ENCODE data around the gene PHF1. TPM values are rescaled to one million over a fixed set of nuclear protein-coding genes. Genes with fewer than 3 reads are reported as not detected.

Gene PHF1
- total and polyA plus RNA-seq, 2 of the 13 experiments (the other 11 are each of a cell fraction or from before 2014, with no cell fraction given): 25.4 to 61.9 TPM

DNA sequence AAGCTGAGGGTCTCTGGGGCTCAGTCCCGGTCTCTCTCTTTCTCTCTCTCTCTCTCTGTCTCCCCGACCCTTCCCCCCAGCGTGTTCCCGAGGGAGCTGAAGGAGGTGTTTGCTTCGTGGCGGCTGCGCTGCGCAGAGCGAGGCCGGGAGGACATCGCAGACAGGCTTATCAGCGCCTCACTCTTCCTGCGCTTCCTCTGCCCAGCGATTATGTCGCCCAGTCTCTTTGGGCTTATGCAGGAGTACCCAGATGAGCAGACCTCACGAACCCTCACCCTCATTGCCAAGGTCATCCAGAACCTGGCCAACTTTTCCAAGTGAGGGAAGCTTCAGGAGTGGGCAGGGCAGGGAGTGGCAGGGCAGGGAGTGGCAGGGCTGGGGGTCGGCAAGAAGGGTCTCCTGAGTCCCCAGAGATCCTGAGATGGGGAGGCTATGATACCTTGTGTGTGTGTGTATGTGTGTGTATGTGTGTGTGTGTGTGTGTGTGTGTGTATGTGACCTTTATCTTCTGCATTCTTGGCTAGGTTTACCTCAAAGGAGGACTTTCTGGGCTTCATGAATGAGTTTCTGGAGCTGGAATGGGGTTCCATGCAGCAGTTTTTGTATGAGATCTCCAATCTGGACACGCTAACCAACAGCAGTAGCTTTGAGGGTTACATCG is 30.0 kb downstream of the PHF1 start (continued):
- TF ChIP-seq, protein P1, sequence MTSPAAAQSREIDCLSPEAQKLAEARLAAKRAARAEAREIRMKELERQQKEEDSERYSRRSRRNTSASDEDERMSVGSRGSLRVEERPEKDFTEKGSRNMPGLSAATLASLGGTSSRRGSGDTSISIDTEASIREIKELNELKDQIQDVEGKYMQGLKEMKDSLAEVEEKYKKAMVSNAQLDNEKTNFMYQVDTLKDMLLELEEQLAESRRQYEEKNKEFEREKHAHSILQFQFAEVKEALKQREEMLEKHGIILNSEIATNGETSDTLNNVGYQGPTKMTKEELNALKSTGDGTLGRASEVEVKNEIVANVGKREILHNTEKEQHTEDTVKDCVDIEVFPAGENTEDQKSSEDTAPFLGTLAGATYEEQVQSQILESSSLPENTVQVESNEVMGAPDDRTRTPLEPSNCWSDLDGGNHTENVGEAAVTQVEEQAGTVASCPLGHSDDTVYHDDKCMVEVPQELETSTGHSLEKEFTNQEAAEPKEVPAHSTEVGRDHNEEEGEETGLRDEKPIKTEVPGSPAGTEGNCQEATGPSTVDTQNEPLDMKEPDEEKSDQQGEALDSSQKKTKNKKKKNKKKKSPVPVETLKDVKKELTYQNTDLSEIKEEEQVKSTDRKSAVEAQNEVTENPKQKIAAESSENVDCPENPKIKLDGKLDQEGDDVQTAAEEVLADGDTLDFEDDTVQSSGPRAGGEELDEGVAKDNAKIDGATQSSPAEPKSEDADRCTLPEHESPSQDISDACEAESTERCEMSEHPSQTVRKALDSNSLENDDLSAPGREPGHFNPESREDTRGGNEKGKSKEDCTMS (CRISPR knock-in tag; conservative IDR thresholded peaks at IDR 0.05): no peak
- TF ChIP-seq SRSF4 (IDR thresholded peaks at IDR 0.05; ENCODE audit: low read depth, low read length, poor library complexity, severe bottlenecking) (no peak), ZNF335 (CRISPR knock-in tag; IDR thresholded peaks at IDR 0.05) (no peak), ZNF615 (CRISPR knock-in tag; IDR thresholded peaks at IDR 0.05; ENCODE audit: borderline replicate concordance) (no peak), ZNF83 (CRISPR knock-in tag; IDR thresholded peaks at IDR 0.05; ENCODE audit: borderline replicate concordance) (no peak), ZKSCAN8 (CRISPR knock-in tag; IDR thresholded peaks at IDR 0.05; ENCODE audit: borderline replicate concordance) (no peak), CENPT (CRISPR knock-in tag; IDR thresholded peaks at IDR 0.05; ENCODE audit: low read depth) (no peak)
- TF ChIP-seq, protein P2, sequence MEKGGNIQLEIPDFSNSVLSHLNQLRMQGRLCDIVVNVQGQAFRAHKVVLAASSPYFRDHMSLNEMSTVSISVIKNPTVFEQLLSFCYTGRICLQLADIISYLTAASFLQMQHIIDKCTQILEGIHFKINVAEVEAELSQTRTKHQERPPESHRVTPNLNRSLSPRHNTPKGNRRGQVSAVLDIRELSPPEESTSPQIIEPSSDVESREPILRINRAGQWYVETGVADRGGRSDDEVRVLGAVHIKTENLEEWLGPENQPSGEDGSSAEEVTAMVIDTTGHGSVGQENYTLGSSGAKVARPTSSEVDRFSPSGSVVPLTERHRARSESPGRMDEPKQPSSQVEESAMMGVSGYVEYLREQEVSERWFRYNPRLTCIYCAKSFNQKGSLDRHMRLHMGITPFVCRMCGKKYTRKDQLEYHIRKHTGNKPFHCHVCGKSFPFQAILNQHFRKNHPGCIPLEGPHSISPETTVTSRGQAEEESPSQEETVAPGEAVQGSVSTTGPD (CRISPR knock-in tag; IDR thresholded peaks at IDR 0.05): no peak

DNA sequence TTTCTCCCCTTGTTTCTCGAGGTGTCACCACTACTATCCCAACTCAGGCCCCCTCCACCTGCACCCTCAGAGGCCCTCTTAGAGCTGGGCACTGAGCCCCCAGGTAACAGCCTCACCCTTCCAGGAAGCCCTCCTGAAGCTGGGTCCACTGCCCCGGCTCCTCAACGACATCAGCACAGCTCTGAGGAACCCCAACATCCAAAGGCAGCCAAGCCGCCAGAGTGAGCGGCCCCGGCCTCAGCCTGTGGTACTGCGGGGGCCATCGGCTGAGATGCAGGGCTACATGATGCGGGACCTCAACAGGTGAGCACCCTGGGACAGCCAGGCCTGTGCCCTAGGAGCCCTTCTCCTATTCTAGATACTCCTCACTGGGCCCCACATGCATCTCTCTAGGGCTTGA is 30.6 kb downstream of the PHF1 start:
- Histone ChIP-seq H3K36me3 (replicated peaks in 1 of 2; ENCODE audit: control insufficient read depth in 1 of 2, insufficient read depth in 2 of 2, low read length in 2 of 2) (peaks cover 0 to 2% of the 10 kb centered on the region in 2 experiments; a peak in 1 of 5 replicates), H4K20me1 (ENCODE audit: insufficient read depth, low read length) (no peaks in the 10 kb centered on the region), H3K4me3 (replicated peaks in 1 of 3; ENCODE audit: insufficient read depth in 1 of 3, low read depth in 2 of 3, low read length in 3 of 3) (no peak overlapping the region), H3K9ac (ENCODE audit: insufficient read depth, low read depth, low read length) (no peak overlapping the region), H3K4me1 (ENCODE audit: insufficient read depth, low read length) (no peaks in the 10 kb centered on the region), H3K9me3 (ENCODE audit: low read length) (no peaks in the 10 kb centered on the region), H3K27me3 (ENCODE audit: control insufficient read depth in 1 of 2, insufficient read depth in 2 of 2, low read length in 2 of 2) (no peaks in the 10 kb centered on the region), H3K79me2 (ENCODE audit: insufficient read depth, low read length) (no peaks in the 10 kb centered on the region), H2AFZ (ENCODE audit: low read length) (no peak overlapping the region), H3K4me2 (ENCODE audit: low read depth, low read length) (no peak overlapping the region), H3K27ac (ENCODE audit: extremely low read length, insufficient read depth, low read length) (no peak overlapping the region)
- POLR2A ChIA-PET: interaction anchor here (1.1 kb wide), 1 partner anchor 13 kb away, joined by 5 read pairs; the partner anchor contains the start of gene ZBTB9
- 83% methylated on average over 9 of the region's 9 CpGs for WGBS (ENCODE audit: low lambda C conversion rate)
- ATAC-seq (no peak), DNase-seq (ENCODE audit: low spot score) (no peak), FAIRE-seq (no peak)
- in situ Hi-C loops (cut with HindIII; ENCODE audit: extremely low pct_ligation_motif_present, low pct_unique_long_range_greater_than_20kb): no loop called here
- no TSS peak for BruUV-seq (replicated peaks)
- CTCF ChIA-PET (ENCODE audit: low intra/inter-chr PET ratio, low total read pairs): no interaction called here
- intact Hi-C loops (cut with micrococcal nuclease; ENCODE audit: unreplicated experiment): no loop called here
- TF ChIP-seq, protein P3, sequence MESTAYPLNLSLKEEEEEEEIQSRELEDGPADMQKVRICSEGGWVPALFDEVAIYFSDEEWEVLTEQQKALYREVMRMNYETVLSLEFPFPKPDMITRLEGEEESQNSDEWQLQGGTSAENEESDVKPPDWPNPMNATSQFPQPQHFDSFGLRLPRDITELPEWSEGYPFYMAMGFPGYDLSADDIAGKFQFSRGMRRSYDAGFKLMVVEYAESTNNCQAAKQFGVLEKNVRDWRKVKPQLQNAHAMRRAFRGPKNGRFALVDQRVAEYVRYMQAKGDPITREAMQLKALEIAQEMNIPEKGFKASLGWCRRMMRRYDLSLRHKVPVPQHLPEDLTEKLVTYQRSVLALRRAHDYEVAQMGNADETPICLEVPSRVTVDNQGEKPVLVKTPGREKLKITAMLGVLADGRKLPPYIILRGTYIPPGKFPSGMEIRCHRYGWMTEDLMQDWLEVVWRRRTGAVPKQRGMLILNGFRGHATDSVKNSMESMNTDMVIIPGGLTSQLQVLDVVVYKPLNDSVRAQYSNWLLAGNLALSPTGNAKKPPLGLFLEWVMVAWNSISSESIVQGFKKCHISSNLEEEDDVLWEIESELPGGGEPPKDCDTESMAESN (CRISPR knock-in tag; conservative IDR thresholded peaks at IDR 0.05): no peak
- TF ChIP-seq ZNF296 (CRISPR knock-in tag; conservative IDR thresholded peaks at IDR 0.05) (no peak), MAFK (conservative IDR thresholded peaks at IDR 0.05 in 1 of 2, IDR thresholded peaks at IDR 0.05 in 1 of 2; ENCODE audit: low read length in 2 of 2) (no peak), ZNF629 (CRISPR knock-in tag; conservative IDR thresholded peaks at IDR 0.05) (no peak), RFX5 (IDR thresholded peaks at IDR 0.05; ENCODE audit: low read depth, low read length) (no peak)
- TF ChIP-seq, protein P4, sequence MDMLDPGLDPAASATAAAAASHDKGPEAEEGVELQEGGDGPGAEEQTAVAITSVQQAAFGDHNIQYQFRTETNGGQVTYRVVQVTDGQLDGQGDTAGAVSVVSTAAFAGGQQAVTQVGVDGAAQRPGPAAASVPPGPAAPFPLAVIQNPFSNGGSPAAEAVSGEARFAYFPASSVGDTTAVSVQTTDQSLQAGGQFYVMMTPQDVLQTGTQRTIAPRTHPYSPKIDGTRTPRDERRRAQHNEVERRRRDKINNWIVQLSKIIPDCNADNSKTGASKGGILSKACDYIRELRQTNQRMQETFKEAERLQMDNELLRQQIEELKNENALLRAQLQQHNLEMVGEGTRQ (IDR thresholded peaks at IDR 0.05; ENCODE audit: low read depth, low read length): no peak
- TF ChIP-seq, protein P4 (CRISPR knock-in tag; IDR thresholded peaks at IDR 0.05; ENCODE audit: borderline replicate concordance): no peak
